GM12872 (cell line): ENCODE measurements around the gene ARHGAP23.

ENCODE experiments used
- TF ChIP-seq, protein P1 (sequence below): IDR thresholded peaks from 3 replicates; pipeline ENCODE4 v1.5.1; 2011; ENCODE audit warnings: low read depth, mild to moderate bottlenecking, low read length, moderate library complexity; ENCODE audit not compliant: insufficient read depth

The ARHGAP23 gene

DNA sequence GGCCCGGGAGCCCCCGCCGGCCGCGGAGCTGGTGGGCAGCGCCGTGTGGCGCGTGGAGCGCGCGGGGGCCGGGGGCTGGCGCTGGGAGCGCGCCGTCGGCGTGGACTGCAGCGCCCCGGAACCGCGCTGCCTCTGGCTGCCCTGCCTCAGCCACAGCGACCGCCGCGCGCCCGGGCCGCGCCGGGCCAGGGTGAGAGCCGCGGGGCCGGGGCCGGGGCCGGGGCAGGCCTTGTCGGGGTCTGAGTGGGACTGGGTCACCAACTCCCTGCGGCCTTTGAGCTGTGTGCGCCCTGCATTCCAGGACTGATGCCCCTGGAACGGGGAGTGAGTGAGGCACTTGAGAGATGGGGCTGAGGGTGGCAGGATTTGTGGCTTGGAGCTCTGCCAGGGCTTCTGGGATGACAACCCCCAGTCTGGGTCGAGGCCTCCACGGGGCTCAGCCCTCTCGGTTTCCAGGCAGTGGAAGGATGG is 25.7 kb downstream of the ARHGAP23 start:
- TF ChIP-seq, protein P1, sequence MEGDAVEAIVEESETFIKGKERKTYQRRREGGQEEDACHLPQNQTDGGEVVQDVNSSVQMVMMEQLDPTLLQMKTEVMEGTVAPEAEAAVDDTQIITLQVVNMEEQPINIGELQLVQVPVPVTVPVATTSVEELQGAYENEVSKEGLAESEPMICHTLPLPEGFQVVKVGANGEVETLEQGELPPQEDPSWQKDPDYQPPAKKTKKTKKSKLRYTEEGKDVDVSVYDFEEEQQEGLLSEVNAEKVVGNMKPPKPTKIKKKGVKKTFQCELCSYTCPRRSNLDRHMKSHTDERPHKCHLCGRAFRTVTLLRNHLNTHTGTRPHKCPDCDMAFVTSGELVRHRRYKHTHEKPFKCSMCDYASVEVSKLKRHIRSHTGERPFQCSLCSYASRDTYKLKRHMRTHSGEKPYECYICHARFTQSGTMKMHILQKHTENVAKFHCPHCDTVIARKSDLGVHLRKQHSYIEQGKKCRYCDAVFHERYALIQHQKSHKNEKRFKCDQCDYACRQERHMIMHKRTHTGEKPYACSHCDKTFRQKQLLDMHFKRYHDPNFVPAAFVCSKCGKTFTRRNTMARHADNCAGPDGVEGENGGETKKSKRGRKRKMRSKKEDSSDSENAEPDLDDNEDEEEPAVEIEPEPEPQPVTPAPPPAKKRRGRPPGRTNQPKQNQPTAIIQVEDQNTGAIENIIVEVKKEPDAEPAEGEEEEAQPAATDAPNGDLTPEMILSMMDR: no peak

DNA sequence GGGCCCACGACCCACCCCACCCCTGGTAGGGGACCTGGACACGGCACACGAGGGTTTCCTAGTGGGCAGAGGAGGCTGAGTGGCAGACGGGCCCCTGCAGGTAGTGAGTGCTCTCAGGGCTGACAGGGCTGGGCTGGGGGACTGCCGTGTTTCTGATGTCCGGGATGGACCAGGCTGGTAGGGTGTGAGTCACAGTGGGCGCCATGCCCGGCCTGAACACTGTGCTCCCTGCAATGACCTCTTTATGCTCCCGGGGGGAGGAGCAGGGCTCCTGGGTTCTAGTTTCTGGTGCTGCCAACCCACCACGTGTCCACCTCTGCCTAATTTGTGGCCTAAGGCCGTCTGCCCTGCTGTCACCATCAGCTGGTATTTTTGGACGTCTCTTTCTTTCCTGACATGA is 26.3 kb downstream of the ARHGAP23 start:
- TF ChIP-seq, protein P1: no peak

DNA sequence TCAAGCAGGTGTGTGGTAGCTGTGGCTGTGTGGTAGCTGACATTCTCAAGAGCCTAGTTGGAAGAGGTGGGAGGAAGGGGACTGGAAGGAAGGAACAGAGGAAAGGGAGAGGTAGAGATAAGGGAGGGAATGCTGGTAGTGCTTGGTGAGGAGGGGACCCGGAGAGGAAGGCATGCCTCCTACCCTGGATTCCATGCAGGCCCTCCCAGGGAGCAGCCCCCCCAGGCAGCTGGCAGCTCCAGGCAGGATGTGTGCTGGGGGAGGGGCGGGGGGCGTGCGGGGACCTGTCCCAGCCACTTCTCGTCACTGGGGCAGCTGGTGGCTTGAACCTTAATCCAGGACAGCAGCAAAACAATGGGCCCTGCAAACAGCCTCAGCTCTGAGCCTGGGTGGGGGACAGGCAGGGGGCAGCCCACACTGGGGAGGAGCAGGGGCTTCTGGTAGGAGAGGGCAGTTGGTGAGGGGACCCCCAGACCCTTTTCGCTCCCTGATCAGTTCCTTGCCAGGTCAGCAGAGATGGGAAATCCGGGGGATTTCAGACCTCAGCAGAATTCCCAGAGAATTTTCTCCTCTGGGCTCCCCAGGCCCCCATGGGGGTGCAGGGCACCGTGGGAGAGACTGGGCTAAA is 27.1 kb downstream of the ARHGAP23 start:
- TF ChIP-seq, protein P1: no peak

DNA sequence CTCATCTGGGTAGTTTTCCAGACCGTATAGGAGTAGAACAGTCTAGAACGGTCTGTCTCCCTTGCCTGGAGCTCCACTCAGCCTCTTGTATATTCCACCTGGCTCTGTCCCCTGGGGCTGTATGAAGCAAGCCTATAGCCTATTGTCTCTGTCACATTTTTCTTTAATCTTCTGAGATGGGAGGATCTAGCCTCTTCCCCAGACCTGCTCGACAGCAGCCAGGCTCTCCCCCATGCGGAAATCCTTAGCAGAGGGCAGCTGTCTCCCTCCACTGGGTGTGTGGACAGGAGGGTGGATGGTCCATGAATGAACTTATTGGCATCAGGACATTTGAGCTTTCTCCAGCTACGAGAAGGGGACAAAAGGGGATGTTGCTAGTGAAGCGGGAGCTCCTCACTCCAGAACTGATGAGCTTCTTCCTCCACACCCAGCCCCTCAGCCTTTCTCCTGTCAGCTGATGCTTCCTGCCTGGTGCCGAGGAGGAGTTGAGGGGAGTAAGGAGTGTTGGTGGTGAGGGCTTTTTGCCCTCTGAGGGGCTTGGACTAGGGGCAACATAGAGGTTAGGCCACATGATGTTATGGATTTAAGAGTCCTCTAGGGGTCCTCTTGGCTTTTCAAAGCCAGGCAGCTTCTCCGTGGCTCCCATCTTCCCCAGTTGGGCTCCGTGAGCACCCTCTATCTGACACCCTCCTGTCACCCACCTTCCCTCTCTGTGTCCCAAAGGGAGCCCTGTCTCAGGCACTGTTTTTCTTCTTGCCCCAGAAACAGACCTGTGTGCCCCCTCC is 28.0 kb downstream of the ARHGAP23 start:
- TF ChIP-seq, protein P1: no peak

DNA sequence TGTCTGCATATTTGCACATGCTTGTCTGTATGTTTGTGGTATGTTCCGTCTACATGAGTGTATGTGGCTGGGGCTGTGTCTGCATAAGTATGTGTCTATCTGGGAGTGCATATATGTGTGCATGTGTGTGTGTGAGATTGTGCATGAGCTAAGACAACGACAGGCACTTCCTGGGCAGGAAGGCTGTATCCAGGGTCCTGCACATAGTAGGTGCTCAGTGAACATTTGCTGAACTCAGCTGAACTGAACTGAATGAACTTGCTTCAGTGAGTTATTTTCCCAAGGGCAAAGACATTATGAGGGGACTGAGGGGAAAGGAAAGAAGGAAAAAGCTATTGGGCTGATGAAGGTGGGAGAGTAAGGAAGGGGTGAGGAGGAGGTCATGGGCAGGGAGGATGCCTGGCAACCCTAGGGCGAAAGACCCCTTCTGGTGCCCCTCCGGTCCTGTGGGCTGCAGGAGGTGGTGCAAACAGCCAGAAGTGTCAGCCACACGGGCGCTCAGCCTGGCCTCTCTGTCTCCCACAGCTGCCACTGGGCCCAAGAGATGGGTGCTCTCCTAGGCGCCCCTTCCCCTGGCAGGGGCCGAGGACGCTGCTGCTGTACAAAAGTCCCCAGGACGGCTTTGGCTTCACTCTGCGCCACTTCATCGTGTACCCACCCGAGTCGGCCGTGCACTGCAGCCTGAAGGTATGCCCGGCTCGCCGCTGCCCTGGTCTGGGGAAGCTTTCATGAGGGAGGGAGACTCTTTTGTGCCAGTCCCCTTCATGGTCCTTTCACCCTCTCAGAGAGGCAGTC is 29.5 kb downstream of the ARHGAP23 start:
- TF ChIP-seq, protein P1: no peak

DNA sequence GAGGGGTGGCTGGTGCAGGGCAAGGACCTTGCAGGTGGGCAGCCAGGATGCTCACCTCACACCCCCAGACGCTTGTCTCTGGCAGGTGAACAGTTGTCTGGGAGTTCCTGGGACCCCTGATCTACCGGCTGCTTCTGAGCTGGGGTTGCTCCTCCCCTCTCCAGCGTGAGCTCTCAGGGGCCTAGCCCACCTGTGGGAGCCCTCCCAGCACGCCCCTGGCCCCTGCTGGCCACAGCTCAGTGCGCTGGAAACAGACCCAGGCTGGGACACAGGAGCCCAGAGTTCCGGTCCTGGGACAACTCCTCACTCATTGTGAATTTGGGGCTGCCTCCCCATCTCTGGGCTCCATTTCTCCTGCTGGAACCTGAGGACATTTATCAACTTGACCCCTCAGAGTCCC is 30.3 kb downstream of the ARHGAP23 start:
- TF ChIP-seq, protein P1: no peak

DNA sequence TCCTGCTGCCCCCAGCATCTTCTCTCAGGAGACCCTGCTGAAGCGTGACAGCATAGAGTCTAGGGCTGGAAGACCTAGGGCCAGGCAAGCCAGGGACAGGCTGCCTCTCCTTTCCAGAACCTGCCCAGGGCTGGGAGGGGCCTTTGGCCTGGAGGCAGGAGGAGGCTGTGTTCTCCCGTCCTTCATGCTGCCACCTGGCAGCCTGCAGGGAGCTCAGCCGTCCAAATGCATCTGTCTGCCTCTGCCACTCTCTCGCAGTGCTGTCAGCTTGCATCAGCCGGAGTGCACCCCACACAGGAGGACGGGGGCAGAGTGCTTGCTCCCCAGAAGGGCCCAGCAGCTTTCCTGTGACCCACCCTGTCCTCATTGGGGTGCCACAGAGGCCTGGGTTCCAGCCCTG is 31.3 kb downstream of the ARHGAP23 start:
- TF ChIP-seq, protein P1: no peak
